Activated CD8-positive, alpha-beta T cell treated with anti-CD3 and anti-CD28 coated beads, Interleukin-2, amount 10 ng/mL, durations not matched to agents 7 days and 5 days (primary cell): ENCODE results near the gene ANTXR1. TPM values are rescaled to one million over a fixed set of nuclear protein-coding genes. Genes with fewer than 3 reads are reported as not detected.

Source experiments
- ATAC-seq: fragments of 150-1000 bp; cut with Tn5 transposase; one replicate; pipeline ENCODE4 v1.10.0; 2021; ENCODE audit warnings: moderate library complexity
- CTCF ChIA-PET: fragments of 350-600 bp; sonication (Branson Sonifier 250); formaldehyde crosslinking; loops from one replicate; lab custom pipeline; 2021; ENCODE audit warnings: antibody characterized with exemption; lab: Charles Lee
- POLR2A ChIA-PET: fragments of 350-600 bp; sonication (Branson Sonifier 250); formaldehyde crosslinking; loops from one replicate; lab custom pipeline; 2021; ENCODE audit warnings: antibody characterized with exemption; lab: Charles Lee
- DNase-seq: peaks from one replicate; pipeline ENCODE4 v3.0.0-alpha.2; 2020
- H3K27ac Mint-ChIP-seq: one replicate; pipeline ENCODE4 v1.8.0; 2021; ENCODE audit warnings: mild to moderate bottlenecking, mixed read lengths
- H3K27me3 Mint-ChIP-seq: one replicate; pipeline ENCODE4 v1.8.0; 2021; ENCODE audit warnings: low read depth, mixed read lengths
- H3K36me3 Mint-ChIP-seq: one replicate; pipeline ENCODE4 v1.8.0; 2021; ENCODE audit warnings: low read depth, mixed read lengths
- H3K4me1 Mint-ChIP-seq: one replicate; pipeline ENCODE4 v1.8.0; 2021; ENCODE audit warnings: low read depth, mixed read lengths
- H3K4me3 Mint-ChIP-seq: one replicate; pipeline ENCODE4 v1.8.0; 2021; ENCODE audit warnings: mild to moderate bottlenecking, mixed read lengths
- H3K9me3 Mint-ChIP-seq: one replicate; pipeline ENCODE4 v1.8.0; 2022; ENCODE audit warnings: mixed read lengths; ENCODE audit not compliant: insufficient read depth
- total RNA-seq, 2 experiments: library from RNA; stranded (reverse); gene quantifications; one replicate each; pipeline ENCODE4 v1.2.3, GENCODE V29; 2021

ANTXR1 gene
- total RNA-seq, 2 experiments from 2014 or later: 0.05 TPM; not detected in 1

GRCh38 chr2:69023236-69023635, 10.3 kb downstream of the ANTXR1 start:
- Mint-ChIP-seq H3K4me1 (no peaks in the 10 kb centered on the region), H3K27ac (no peak overlapping the region), H3K4me3 (no peak overlapping the region), H3K9me3 (no peaks in the 10 kb centered on the region), H3K27me3 (peaks cover 24% of the 10 kb centered on the region), H3K36me3 (no peaks in the 10 kb centered on the region)
- CTCF ChIA-PET: interaction anchor here (4.2 kb wide), 1 partner anchor 283 kb away, joined by 20 read pairs; no protein-coding TSS in a partner anchor
- no peak for DNase-seq
- no peak for ATAC-seq
- POLR2A ChIA-PET: no interaction called here

GRCh38 chr2:69026026-69026425, 13.0 kb downstream of the ANTXR1 start:
- Mint-ChIP-seq H3K9me3 (no peaks in the 10 kb centered on the region), H3K36me3 (no peaks in the 10 kb centered on the region), H3K27me3 (peaks cover 17% of the 10 kb centered on the region), H3K27ac (no peak overlapping the region), H3K4me1 (no peaks in the 10 kb centered on the region), H3K4me3 (no peak overlapping the region)
- ChIA-PET CTCF (interaction anchor here (0.7 to 1.4 kb wide), 4 partner anchors 18 to 347 kb away, joined by 4 to 8 read pairs (median 4); no protein-coding TSS in a partner anchor), POLR2A (no interaction called here)
- DNase-seq: peak; percentile 52
- ATAC-seq: peak; percentile 57

- Mint-ChIP-seq H3K27ac (no peak overlapping the region), H3K9me3 (no peaks in the 10 kb centered on the region), H3K36me3 (no peaks in the 10 kb centered on the region), H3K4me3 (no peak overlapping the region), H3K4me1 (no peaks in the 10 kb centered on the region), H3K27me3 (peaks cover 18% of the 10 kb centered on the region)
- no peak for DNase-seq
- CTCF ChIA-PET: interaction anchor here (0.7 to 1.4 kb wide), 4 partner anchors 17 to 346 kb away, joined by 4 to 8 read pairs (median 4); no protein-coding TSS in a partner anchor
- POLR2A ChIA-PET: no interaction called here
- ATAC-seq: no peak
Measured at GRCh38 chr2:69026691-69027459, 13.9 kb downstream of the ANTXR1 start.

DNA sequence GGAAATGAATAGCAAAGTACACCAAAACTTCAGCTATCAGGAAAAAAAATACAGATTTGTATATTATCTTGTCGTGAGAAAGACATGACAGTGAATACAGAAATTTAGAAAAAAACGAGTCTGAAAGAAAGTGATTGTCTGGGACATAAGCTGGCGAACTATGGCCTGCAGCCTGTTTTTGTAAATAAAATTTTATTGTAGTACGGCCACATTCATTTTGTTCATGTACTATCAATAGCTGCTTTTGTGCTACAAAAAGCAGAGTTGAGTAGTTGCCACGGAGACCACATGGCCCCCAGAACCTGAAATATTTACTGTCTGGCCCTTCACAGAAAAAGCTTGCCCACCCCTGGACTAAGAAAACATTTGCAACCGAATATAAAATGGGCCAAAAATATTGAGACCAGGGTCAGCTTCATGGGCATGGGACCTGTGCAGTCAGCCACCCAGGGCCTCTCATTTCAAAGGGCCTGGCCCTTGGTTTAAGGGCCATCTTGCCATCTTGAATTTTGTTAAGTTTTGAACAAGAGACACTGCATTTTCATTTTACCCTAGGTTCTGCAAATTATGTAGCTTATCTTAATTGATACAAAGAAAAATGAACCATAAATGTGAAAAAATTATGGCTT, 17.9 kb downstream of the ANTXR1 start:
- Mint-ChIP-seq H3K27ac (no peak overlapping the region), H3K36me3 (no peaks in the 10 kb centered on the region), H3K4me3 (no peak overlapping the region), H3K4me1 (no peaks in the 10 kb centered on the region), H3K27me3 (peaks cover 44% of the 10 kb centered on the region), H3K9me3 (no peaks in the 10 kb centered on the region)
- ATAC-seq (no peak), DNase-seq (no peak)
- CTCF ChIA-PET: no interaction called here
- POLR2A ChIA-PET: no interaction called here

DNA sequence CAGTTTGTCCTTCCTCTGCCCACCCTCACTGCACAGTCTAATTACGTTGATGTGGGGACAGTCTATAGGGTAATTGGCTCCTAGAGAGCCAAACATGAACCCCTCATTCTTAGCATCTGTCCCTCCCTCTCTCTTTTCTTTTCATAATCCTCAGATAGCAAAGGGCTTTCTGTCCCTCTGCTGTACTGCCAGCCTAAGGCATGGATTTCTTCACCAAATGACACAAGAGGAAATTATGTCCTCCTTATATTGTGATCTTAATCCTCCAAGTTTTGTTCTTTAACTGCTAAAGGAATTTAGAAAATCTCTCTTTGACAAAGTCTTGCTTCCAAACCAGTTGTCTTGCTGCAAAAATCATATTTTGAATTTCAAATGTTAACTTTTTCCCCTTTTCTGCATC, 18.5 kb downstream of the ANTXR1 start:
- no peaks in the 10 kb centered on the region for H3K36me3 Mint-ChIP-seq
- ATAC-seq: no peak
- no peak overlapping the region for H3K27ac Mint-ChIP-seq
- CTCF ChIA-PET: no interaction called here
- no peak overlapping the region for H3K4me3 Mint-ChIP-seq
- no peaks in the 10 kb centered on the region for H3K9me3 Mint-ChIP-seq
- POLR2A ChIA-PET: no interaction called here
- DNase-seq: no peak
- H3K4me1 Mint-ChIP-seq: no peaks in the 10 kb centered on the region
- H3K27me3 Mint-ChIP-seq: peaks cover 44% of the 10 kb centered on the region

- no peaks in the 10 kb centered on the region for H3K36me3 Mint-ChIP-seq
- POLR2A ChIA-PET: no interaction called here
- DNase-seq (no peak), ATAC-seq (no peak)
- no peaks in the 10 kb centered on the region for H3K4me1 Mint-ChIP-seq
- no peaks in the 10 kb centered on the region for H3K9me3 Mint-ChIP-seq
- CTCF ChIA-PET: interaction anchor here (2.0 kb wide), 1 partner anchor 274 kb away, joined by 7 read pairs; no protein-coding TSS in a partner anchor
- peaks cover 44% of the 10 kb centered on the region for H3K27me3 Mint-ChIP-seq
- no peak overlapping the region for H3K27ac Mint-ChIP-seq
- no peak overlapping the region for H3K4me3 Mint-ChIP-seq
Measured at GRCh38 chr2:69032336-69032735, 19.4 kb downstream of the ANTXR1 start.

GRCh38 chr2:69033461-69034095, 20.6 kb downstream of the ANTXR1 start:
- DNase-seq (no peak), ATAC-seq (no peak)
- ChIA-PET POLR2A (no interaction called here), CTCF (interaction anchor here (2.0 kb wide), 1 partner anchor 273 kb away, joined by 7 read pairs; no protein-coding TSS in a partner anchor)
- H3K9me3 Mint-ChIP-seq: no peaks in the 10 kb centered on the region
- H3K4me1 Mint-ChIP-seq: no peaks in the 10 kb centered on the region
- H3K36me3 Mint-ChIP-seq: no peaks in the 10 kb centered on the region
- H3K27ac Mint-ChIP-seq: no peak overlapping the region
- H3K27me3 Mint-ChIP-seq: peaks cover 43% of the 10 kb centered on the region
- no peak overlapping the region for H3K4me3 Mint-ChIP-seq

GRCh38 chr2:69034122-69034521, 21.1 kb downstream of the ANTXR1 start:
- Mint-ChIP-seq H3K27me3 (peaks cover 43% of the 10 kb centered on the region), H3K4me3 (no peak overlapping the region), H3K36me3 (no peaks in the 10 kb centered on the region), H3K4me1 (no peaks in the 10 kb centered on the region), H3K9me3 (no peaks in the 10 kb centered on the region), H3K27ac (no peak overlapping the region)
- ATAC-seq: no peak
- no peak for DNase-seq
- POLR2A ChIA-PET: no interaction called here
- CTCF ChIA-PET: interaction anchor here (2.0 kb wide), 1 partner anchor 272 kb away, joined by 7 read pairs; no protein-coding TSS in a partner anchor

- Mint-ChIP-seq H3K36me3 (no peaks in the 10 kb centered on the region), H3K4me3 (no peak overlapping the region), H3K27me3 (peaks cover 44% of the 10 kb centered on the region), H3K27ac (no peak overlapping the region), H3K9me3 (no peaks in the 10 kb centered on the region), H3K4me1 (no peaks in the 10 kb centered on the region)
- CTCF ChIA-PET: no interaction called here
- no peak for ATAC-seq
- no peak for DNase-seq
- POLR2A ChIA-PET: no interaction called here
Measured at GRCh38 chr2:69034845-69035244, 21.9 kb downstream of the ANTXR1 start.

DNA sequence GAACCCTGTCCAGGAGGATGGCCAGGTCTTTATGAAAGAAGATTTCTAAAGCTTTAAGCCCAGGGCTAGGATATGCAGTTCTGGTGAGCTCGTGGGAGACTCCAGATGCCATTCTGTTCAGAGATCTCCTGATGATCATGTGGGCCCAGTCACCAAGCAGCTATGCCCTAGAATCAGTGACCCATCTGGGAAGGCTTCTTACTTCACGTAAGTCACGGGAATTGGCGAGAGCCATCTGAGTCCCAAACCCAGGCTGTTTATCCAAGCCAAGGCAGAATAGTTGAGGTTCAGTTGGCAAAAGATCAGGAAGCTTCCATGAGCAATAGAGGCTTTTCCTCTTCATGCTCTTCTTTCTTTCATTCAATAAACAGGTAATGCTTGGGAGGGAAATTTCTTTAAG, 23.9 kb downstream of the ANTXR1 start:
- no peaks in the 10 kb centered on the region for H3K9me3 Mint-ChIP-seq
- H3K27ac Mint-ChIP-seq: no peak overlapping the region
- no peaks in the 10 kb centered on the region for H3K4me1 Mint-ChIP-seq
- CTCF ChIA-PET: no interaction called here
- ATAC-seq (no peak), DNase-seq (no peak)
- POLR2A ChIA-PET: no interaction called here
- no peak overlapping the region for H3K4me3 Mint-ChIP-seq
- no peaks in the 10 kb centered on the region for H3K36me3 Mint-ChIP-seq
- peaks cover 48% of the 10 kb centered on the region for H3K27me3 Mint-ChIP-seq

DNA sequence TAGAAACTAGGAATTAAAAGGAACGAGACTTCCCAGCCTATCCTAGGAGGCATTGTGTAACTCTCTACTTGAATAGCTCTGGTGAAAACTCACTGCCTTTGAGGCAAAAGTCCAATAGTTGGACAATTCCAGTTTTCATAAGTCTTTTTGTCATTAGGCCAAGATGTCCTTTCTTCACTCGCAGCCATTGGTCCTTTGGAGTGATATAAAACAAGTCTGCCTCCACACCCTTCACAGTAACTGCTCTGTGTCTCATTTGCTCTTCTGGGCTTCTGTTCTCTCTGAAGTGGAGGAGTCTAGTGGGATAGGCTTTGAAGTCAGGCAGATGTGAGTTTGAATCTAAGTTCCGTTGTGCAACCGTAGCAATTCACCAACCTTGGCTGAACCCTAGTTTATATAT, 28.2 kb downstream of the ANTXR1 start:
- ATAC-seq (no peak), DNase-seq (no peak)
- Mint-ChIP-seq H3K36me3 (no peaks in the 10 kb centered on the region), H3K4me1 (no peaks in the 10 kb centered on the region), H3K27ac (no peak overlapping the region), H3K9me3 (no peaks in the 10 kb centered on the region), H3K27me3 (peaks cover 42% of the 10 kb centered on the region), H3K4me3 (no peak overlapping the region)
- ChIA-PET POLR2A (no interaction called here), CTCF (interaction anchor here (1.1 kb wide), 1 partner anchor 20 kb away, joined by 3 read pairs; no protein-coding TSS in a partner anchor)
